Measurements from ENCODE around the gene ROR1.

The ROR1 gene

DNA sequence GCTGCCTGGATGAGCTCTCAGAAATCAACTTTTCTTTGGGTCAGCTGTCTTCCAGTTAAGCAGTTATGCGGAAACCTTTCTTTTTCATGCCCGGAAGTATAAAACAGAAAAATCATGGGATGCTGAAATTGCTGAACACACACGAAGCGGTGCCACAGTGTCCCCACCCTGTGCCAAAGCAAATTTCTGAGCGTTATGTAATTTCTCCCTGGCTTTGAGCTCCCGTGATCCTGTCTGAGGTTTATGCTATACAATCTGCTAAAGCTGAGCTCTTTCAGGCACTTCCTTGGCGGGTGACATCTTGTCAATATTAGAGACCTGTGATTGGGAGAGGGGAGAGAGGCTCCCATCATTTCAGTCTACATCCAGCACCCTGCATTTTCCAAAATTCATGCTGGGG is 201.7 kb downstream of the ROR1 start:
- H3K9ac ChIP-seq (ENCODE audit: low read depth in 1 of 2, low read length in 2 of 2): no peak overlapping the region
- no peaks in the 10 kb centered on the region for H3K27me3 ChIP-seq (ENCODE audit: control insufficient read depth in 1 of 2, insufficient read depth in 2 of 2, low read length in 2 of 2)
- H3K27ac ChIP-seq (ENCODE audit: low read depth, low read length): no peak overlapping the region
- H3K4me3 ChIP-seq (ENCODE audit: low read depth in 1 of 2, low read length in 2 of 2): no peak overlapping the region
- H3K36me3 ChIP-seq (ENCODE audit: control insufficient read depth in 1 of 2, insufficient read depth in 2 of 2, low read length in 2 of 2): no peaks in the 10 kb centered on the region
- no peaks in the 10 kb centered on the region for H3K4me1 ChIP-seq (ENCODE audit: control insufficient read depth in 1 of 2, insufficient read depth in 2 of 2, low read length in 2 of 2)
- H3K9me3 ChIP-seq (ENCODE audit: control insufficient read depth in 1 of 2, low read length in 2 of 2): no peaks in the 10 kb centered on the region

- no peak overlapping the region for H3K4me3 ChIP-seq (ENCODE audit: low read depth in 1 of 2, low read length in 2 of 2)
- no peak overlapping the region for H3K9ac ChIP-seq (ENCODE audit: low read depth in 1 of 2, low read length in 2 of 2)
- H3K36me3 ChIP-seq (ENCODE audit: control insufficient read depth in 1 of 2, insufficient read depth in 2 of 2, low read length in 2 of 2): no peaks in the 10 kb centered on the region
- H3K27ac ChIP-seq (ENCODE audit: low read depth, low read length): no peak overlapping the region
- no peaks in the 10 kb centered on the region for H3K9me3 ChIP-seq (ENCODE audit: control insufficient read depth in 1 of 2, low read length in 2 of 2)
- no peaks in the 10 kb centered on the region for H3K27me3 ChIP-seq (ENCODE audit: control insufficient read depth in 1 of 2, insufficient read depth in 2 of 2, low read length in 2 of 2)
- no peaks in the 10 kb centered on the region for H3K4me1 ChIP-seq (ENCODE audit: control insufficient read depth in 1 of 2, insufficient read depth in 2 of 2, low read length in 2 of 2)
Measured at GRCh38 chr1:63976006-63976405, 202.2 kb downstream of the ROR1 start.

DNA sequence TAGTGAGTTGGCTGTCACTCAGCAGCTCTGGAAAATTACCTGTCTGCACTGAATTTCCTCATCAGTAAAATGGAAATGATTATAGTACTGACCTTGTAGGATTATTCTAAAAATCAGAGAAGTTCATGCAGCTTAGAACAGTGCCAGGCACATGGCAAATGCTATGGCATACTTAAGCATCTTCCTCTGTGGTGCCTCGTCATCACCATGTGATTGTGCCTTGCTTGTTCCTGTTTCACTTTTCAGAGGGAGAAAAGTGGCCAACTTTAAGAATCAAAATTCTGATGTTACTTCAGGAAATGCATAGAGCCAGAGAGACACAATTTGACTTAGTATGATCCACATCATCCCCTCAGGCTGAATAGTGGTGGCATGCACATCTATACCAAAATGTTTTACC is 203.6 kb downstream of the ROR1 start:
- H3K36me3 ChIP-seq (ENCODE audit: control insufficient read depth in 1 of 2, insufficient read depth in 2 of 2, low read length in 2 of 2): no peaks in the 10 kb centered on the region
- no peak overlapping the region for H3K9ac ChIP-seq (ENCODE audit: low read depth in 1 of 2, low read length in 2 of 2)
- H3K4me3 ChIP-seq (ENCODE audit: low read depth in 1 of 2, low read length in 2 of 2): no peak overlapping the region
- no peak overlapping the region for H3K27ac ChIP-seq (ENCODE audit: low read depth, low read length)
- no peaks in the 10 kb centered on the region for H3K27me3 ChIP-seq (ENCODE audit: control insufficient read depth in 1 of 2, insufficient read depth in 2 of 2, low read length in 2 of 2)
- no peaks in the 10 kb centered on the region for H3K9me3 ChIP-seq (ENCODE audit: control insufficient read depth in 1 of 2, low read length in 2 of 2)
- no peaks in the 10 kb centered on the region for H3K4me1 ChIP-seq (ENCODE audit: control insufficient read depth in 1 of 2, insufficient read depth in 2 of 2, low read length in 2 of 2)

DNA sequence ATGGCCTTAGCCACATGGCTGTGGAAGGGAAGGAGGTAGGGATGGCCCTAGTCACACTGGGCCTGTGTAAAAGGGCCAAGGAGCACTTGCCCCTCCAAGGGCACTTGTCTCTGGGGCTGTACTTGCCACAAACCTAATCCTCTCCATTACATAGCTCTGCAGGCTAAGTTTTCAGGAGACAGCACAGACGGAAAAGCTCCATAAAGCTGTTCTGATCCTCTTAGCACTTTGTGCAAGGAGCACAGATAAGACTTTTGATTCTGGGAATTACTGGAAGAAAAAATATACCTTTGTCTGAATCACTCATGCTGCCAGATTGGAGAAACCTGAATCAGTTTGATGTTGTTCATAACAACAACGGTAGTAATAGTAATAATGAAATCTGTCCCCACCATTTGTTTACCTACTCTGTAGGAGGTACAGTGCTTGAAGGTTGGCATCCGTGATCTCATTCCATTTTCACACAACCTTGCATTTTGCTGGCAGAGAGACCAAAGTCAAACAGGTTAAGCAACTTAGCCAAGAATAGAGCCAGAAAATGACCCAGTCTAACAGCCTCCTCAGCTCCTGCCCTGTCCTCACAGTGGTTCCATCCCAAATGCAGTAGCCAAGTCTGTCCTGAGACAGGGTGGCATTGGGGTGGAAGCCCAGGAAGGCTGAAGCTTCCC is 207.1 kb downstream of the ROR1 start:
- H3K36me3 ChIP-seq (ENCODE audit: control insufficient read depth in 1 of 2, insufficient read depth in 2 of 2, low read length in 2 of 2): no peaks in the 10 kb centered on the region
- H3K4me1 ChIP-seq (ENCODE audit: control insufficient read depth in 1 of 2, insufficient read depth in 2 of 2, low read length in 2 of 2): peaks cover 0 to 5% of the 10 kb centered on the region in 2 donors
- no peak overlapping the region for H3K9ac ChIP-seq (ENCODE audit: low read depth in 1 of 2, low read length in 2 of 2)
- no peak overlapping the region for H3K27ac ChIP-seq (ENCODE audit: low read depth, low read length)
- no peaks in the 10 kb centered on the region for H3K9me3 ChIP-seq (ENCODE audit: control insufficient read depth in 1 of 2, low read length in 2 of 2)
- no peaks in the 10 kb centered on the region for H3K27me3 ChIP-seq (ENCODE audit: control insufficient read depth in 1 of 2, insufficient read depth in 2 of 2, low read length in 2 of 2)
- no peak overlapping the region for H3K4me3 ChIP-seq (ENCODE audit: low read depth in 1 of 2, low read length in 2 of 2)

DNA sequence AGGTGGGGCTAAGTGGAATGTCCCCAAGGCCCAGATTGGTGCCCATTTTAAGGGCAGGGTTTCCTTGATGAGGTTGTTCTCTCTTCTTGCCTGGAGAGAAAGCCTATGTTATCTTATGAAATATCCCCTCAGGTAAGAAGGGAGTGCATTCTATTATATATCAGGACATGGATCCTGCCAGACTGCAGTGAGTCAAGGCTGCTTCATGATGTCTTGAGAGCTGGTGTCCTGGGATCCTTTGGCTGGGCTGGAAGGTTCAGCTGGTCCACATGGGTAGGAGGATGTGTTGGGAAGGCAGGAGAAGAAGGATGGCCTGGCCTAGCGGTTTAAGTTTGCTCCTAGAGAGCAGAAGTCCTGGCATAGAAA is 207.6 kb downstream of the ROR1 start:
- Histone ChIP-seq H3K9me3 (ENCODE audit: control insufficient read depth in 1 of 2, low read length in 2 of 2) (no peaks in the 10 kb centered on the region), H3K36me3 (ENCODE audit: control insufficient read depth in 1 of 2, insufficient read depth in 2 of 2, low read length in 2 of 2) (no peaks in the 10 kb centered on the region)

GRCh38 chr1:63982201-63982600 is 208.4 kb downstream of the ROR1 start:
- H3K36me3 ChIP-seq (ENCODE audit: control insufficient read depth in 1 of 2, insufficient read depth in 2 of 2, low read length in 2 of 2): no peaks in the 10 kb centered on the region
- no peak overlapping the region for H3K4me3 ChIP-seq (ENCODE audit: low read depth in 1 of 2, low read length in 2 of 2)
- H3K27me3 ChIP-seq (ENCODE audit: control insufficient read depth in 1 of 2, insufficient read depth in 2 of 2, low read length in 2 of 2): no peaks in the 10 kb centered on the region
- H3K27ac ChIP-seq (ENCODE audit: low read depth, low read length): no peak overlapping the region
- H3K4me1 ChIP-seq (ENCODE audit: control insufficient read depth in 1 of 2, insufficient read depth in 2 of 2, low read length in 2 of 2): peaks cover 0 to 5% of the 10 kb centered on the region in 2 donors
- H3K9ac ChIP-seq (ENCODE audit: low read depth in 1 of 2, low read length in 2 of 2): no peak overlapping the region
- H3K9me3 ChIP-seq (ENCODE audit: control insufficient read depth in 1 of 2, low read length in 2 of 2): no peaks in the 10 kb centered on the region

More for the DNA sequence above, 207.6 kb downstream of the ROR1 start:
- H3K4me3 ChIP-seq (ENCODE audit: low read depth in 1 of 2, low read length in 2 of 2): no peak overlapping the region
- H3K27me3 ChIP-seq (ENCODE audit: control insufficient read depth in 1 of 2, insufficient read depth in 2 of 2, low read length in 2 of 2): no peaks in the 10 kb centered on the region
- H3K9ac ChIP-seq (ENCODE audit: low read depth in 1 of 2, low read length in 2 of 2): no peak overlapping the region
- no peak overlapping the region for H3K27ac ChIP-seq (ENCODE audit: low read depth, low read length)
- H3K4me1 ChIP-seq (ENCODE audit: control insufficient read depth in 1 of 2, insufficient read depth in 2 of 2, low read length in 2 of 2): peaks cover 0 to 5% of the 10 kb centered on the region in 2 donors

DNA sequence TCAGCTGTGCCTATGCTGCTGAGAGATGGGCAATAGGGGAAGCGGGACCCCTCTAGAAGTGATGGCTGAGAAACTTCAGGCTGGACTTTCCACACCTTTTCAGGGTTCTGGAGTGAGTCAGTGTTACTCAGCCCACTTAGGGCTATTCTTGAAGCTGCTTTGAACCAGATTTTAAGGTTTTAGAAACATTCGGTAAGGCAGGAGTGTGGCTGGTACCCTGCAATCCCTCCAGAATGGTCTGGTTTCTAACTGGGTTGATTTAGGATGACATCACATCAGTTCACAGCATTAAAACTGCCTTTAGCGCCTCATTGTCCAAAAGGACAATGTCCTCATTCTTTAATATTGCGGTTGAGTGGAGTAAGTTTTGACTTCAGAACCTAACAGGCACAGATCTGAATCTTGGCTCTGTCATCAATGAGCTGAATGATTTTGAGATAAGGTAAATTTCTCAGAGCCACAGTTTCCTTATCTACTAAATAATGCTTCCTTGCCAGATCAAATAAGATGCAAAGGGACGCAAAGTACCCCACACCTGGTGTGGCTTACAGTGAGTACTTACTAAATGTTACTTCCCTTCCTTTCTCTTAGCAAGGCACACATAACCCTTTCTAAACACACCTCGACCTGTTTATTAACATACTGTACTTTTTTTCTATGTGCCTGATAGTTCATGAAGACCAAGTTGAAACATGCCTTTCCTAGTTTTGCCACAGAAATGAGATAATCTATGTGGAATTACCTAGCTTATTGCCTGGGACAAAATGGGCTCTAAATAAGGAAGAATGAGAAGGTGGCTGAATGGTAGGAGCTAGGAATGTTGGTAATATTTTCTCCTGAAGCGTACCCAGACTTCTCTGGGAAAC is 209.8 kb downstream of the ROR1 start:
- no peaks in the 10 kb centered on the region for H3K36me3 ChIP-seq (ENCODE audit: control insufficient read depth in 1 of 2, insufficient read depth in 2 of 2, low read length in 2 of 2)
- H3K9ac ChIP-seq (ENCODE audit: low read depth in 1 of 2, low read length in 2 of 2): no peak overlapping the region
- H3K27ac ChIP-seq (ENCODE audit: low read depth, low read length): no peak overlapping the region
- H3K4me1 ChIP-seq (ENCODE audit: control insufficient read depth in 1 of 2, insufficient read depth in 2 of 2, low read length in 2 of 2): peaks cover 0 to 5% of the 10 kb centered on the region in 2 donors
- no peaks in the 10 kb centered on the region for H3K27me3 ChIP-seq (ENCODE audit: control insufficient read depth in 1 of 2, insufficient read depth in 2 of 2, low read length in 2 of 2)
- H3K9me3 ChIP-seq (ENCODE audit: control insufficient read depth in 1 of 2, low read length in 2 of 2): no peaks in the 10 kb centered on the region
- H3K4me3 ChIP-seq (ENCODE audit: low read depth in 1 of 2, low read length in 2 of 2): no peak overlapping the region

DNA sequence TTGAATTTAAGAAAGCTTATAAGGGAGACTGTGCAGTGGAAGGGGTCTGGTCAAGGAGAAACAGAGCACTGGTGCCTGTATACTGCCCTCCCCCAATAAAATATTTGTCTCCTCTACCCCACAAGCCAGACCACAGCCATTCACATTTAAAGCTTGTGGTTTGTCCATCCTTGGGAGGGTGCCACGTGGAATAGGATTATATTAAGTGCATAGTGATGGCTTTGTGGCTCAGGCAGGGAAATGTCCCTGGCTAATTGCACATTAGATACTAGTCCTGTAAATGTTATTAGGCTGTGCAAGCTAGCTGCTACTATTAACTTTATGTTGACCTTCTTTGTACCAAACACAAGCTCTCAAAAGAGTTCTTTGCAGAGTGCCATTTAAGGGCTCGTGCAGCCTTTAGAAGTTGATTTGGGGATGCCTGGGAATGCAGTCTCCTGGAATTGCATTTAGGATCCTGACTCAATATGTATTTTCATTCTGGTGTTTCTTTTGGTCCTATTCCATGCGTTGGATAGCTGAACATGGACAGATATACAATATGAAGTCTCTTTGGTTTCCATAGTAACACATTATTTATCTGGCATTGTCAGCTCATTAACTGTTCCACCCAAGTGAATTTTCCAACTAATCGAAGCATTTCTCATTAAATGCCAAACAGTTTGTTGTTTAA is 210.6 kb downstream of the ROR1 start:
- no peak overlapping the region for H3K27ac ChIP-seq (ENCODE audit: low read depth, low read length)

GRCh38 chr1:63984930-63985290 is 211.1 kb downstream of the ROR1 start:
- Histone ChIP-seq H3K36me3 (ENCODE audit: control insufficient read depth in 1 of 2, insufficient read depth in 2 of 2, low read length in 2 of 2) (no peaks in the 10 kb centered on the region), H3K27ac (ENCODE audit: low read depth, low read length) (no peak overlapping the region), H3K27me3 (ENCODE audit: control insufficient read depth in 1 of 2, insufficient read depth in 2 of 2, low read length in 2 of 2) (no peaks in the 10 kb centered on the region), H3K4me1 (ENCODE audit: control insufficient read depth in 1 of 2, insufficient read depth in 2 of 2, low read length in 2 of 2) (peaks cover 0 to 5% of the 10 kb centered on the region in 2 donors), H3K9me3 (ENCODE audit: control insufficient read depth in 1 of 2, low read length in 2 of 2) (no peaks in the 10 kb centered on the region), H3K9ac (ENCODE audit: low read depth in 1 of 2, low read length in 2 of 2) (no peak overlapping the region), H3K4me3 (ENCODE audit: low read depth in 1 of 2, low read length in 2 of 2) (no peak overlapping the region)

More for the DNA sequence above, 210.6 kb downstream of the ROR1 start:
- Histone ChIP-seq H3K9me3 (ENCODE audit: control insufficient read depth in 1 of 2, low read length in 2 of 2) (no peaks in the 10 kb centered on the region), H3K36me3 (ENCODE audit: control insufficient read depth in 1 of 2, insufficient read depth in 2 of 2, low read length in 2 of 2) (no peaks in the 10 kb centered on the region), H3K9ac (ENCODE audit: low read depth in 1 of 2, low read length in 2 of 2) (no peak overlapping the region), H3K27me3 (ENCODE audit: control insufficient read depth in 1 of 2, insufficient read depth in 2 of 2, low read length in 2 of 2) (no peaks in the 10 kb centered on the region), H3K4me1 (ENCODE audit: control insufficient read depth in 1 of 2, insufficient read depth in 2 of 2, low read length in 2 of 2) (peaks cover 0 to 5% of the 10 kb centered on the region in 2 donors), H3K4me3 (ENCODE audit: low read depth in 1 of 2, low read length in 2 of 2) (no peak overlapping the region)

DNA sequence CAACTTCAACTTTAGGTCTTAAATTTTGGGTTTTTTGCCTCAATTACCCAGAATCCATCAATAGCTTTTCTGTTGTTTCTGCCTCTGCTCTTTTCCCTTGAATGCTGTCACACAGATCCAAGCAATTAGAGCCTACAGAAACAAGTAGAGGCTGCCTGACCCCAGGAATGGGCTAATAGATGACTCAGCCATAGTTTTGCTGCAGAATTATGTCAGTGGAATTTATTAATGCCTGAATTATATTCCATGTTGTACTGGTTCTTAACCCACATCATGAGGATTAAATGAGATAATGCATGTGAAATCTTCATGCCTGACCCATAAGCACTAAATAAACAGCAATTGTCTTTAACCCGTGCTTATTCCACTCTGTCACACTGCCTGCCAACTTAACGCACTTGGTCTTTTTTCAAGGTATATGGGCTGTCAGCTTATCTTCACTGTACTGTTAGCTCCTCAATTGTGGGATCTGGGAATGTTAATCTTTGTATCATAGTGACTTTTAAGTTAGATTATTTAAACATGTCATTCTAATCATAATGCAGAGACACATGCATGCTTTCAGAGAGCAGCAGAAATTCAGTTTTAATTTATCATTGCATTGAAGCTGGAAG is 213.3 kb downstream of the ROR1 start:
- Histone ChIP-seq H3K36me3 (ENCODE audit: control insufficient read depth in 1 of 2, insufficient read depth in 2 of 2, low read length in 2 of 2) (no peaks in the 10 kb centered on the region), H3K27me3 (ENCODE audit: control insufficient read depth in 1 of 2, insufficient read depth in 2 of 2, low read length in 2 of 2) (no peaks in the 10 kb centered on the region), H3K9ac (ENCODE audit: low read depth in 1 of 2, low read length in 2 of 2) (no peak overlapping the region), H3K9me3 (ENCODE audit: control insufficient read depth in 1 of 2, low read length in 2 of 2) (no peaks in the 10 kb centered on the region), H3K4me3 (ENCODE audit: low read depth in 1 of 2, low read length in 2 of 2) (no peak overlapping the region), H3K27ac (ENCODE audit: low read depth, low read length) (no peak overlapping the region), H3K4me1 (ENCODE audit: control insufficient read depth in 1 of 2, insufficient read depth in 2 of 2, low read length in 2 of 2) (peaks cover 0 to 5% of the 10 kb centered on the region in 2 donors)
